ENCODE data around the gene PNCK.
A peak's percentile ranks its signal among the peaks of the same experiment; 100 is the strongest.

The PNCK gene

DNA sequence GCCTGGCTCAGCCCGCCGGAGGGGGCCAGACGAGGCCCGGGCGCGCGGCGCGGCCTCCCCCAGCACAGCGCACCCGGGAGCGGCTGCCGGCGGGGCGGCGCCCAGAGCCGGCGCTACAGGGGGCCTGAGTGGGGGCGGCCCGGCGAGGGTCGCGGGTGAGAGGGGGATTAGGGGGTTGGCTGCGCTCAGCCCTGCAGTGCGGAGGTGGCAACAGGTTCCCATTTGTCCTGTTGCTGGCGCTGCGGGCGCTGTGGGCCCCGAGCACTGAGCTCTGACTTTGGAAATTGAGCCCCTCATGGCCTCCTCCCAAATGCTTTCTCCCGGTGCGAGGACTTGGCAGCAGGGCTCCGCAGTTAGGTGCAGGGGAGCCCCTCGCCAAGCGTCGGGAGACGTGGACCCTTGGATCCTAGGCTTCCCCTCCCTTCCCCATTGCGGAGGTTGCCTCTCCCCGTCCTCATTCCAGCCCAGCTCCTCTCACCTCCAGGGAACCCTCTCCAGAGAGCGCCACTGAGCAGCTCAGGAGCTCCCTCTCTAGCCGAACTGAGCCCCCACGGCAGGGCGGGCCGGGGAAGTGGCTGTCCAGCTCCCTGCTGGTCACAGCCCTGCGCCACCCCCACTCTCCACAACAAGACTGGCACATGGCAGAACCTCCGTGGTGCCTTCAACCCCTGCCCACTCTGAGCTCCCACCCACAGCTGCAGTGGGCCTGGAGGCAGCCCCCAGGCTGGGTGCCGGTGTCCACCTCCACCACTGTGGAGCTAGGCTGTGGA is 29.1 kb downstream of the PNCK start:
- no peak for DNase-seq (ENCODE audit: extremely low spot score, insufficient read length, low read depth)
- no peak for FAIRE-seq

DNA sequence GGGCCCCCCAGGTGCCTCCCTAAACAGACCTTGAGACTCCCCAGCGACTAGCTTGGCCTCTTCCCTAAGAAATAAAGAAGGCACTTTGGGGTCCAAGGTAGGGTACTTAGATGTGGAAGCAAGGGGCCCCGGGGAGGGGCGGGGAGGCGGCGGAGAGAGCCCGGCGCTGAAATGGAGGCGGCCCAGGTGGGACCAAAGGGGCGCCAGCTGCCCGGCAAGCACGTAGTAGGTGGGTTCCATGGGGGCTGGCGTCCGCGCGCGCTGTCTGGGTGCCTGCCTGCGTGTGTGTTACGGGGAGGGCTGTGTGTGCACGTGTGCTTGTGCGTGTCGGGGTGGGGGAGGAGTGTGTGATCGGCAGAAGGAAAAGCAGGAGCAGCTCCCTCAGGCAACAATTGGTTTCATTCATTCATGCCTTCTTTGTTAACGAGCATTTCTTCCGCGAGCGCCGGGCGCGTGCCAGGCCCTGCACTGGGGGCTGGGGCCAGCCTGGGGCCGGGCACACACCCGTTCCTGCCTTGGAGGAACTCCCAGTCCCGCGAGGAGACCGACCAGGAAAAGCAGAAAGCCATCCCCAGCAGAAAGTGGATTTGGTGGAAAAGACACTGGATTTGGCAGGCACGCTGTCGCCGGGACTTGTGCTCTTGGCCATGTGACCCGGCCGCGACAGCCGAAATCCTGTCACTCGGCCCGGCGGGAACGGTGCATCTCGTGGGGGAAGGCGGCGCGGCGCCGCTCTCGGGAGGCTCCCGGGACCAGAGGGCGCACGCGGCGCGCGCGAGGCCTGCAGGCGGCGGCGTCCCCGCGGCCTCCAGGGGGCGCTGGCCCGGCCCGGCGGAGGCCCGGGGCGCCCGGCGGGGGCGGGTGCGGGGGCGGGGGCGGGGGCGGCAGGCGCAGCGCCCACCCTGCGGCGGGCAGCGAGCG is 29.9 kb downstream of the PNCK start:
- no peak for DNase-seq (ENCODE audit: extremely low spot score, insufficient read length, low read depth)
- no peak for FAIRE-seq

DNA sequence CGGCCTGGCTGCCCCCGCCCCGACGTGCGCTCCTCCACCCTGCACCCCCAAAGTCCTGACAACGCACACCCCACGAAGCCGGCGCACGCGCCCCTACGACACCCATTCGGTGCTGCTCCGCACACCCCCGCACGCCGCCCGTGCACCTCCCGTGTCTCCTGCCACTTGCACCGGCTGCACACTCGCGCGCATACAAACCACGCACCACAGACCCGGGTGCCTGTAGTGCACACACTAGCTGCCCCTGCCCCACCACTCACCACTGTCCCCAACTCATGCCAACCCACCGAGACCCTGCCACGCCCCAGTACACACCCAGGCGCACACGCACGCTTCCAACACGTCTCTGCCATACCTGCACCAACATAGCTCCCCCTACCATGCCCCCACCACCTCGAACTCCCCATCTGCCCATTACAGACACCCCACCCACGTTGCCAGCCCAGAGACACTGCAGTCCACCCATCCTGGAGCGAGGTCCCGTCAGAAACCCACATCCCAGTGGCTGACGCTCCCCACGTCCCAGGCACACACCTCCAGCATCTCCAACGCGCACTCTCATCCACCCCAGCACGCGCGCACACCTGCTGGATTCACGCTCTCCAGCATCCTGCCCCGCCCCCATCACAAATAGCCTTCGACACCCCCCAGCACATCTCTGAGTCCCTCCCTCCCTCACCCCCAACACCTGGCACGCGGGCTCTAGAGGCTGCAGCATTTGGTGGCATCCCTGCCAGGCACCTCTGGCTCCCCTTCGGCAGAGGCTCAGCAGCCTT is 30.8 kb downstream of the PNCK start:
- no peak for DNase-seq (ENCODE audit: extremely low spot score, insufficient read length, low read depth)
- FAIRE-seq, result no peak

DNA sequence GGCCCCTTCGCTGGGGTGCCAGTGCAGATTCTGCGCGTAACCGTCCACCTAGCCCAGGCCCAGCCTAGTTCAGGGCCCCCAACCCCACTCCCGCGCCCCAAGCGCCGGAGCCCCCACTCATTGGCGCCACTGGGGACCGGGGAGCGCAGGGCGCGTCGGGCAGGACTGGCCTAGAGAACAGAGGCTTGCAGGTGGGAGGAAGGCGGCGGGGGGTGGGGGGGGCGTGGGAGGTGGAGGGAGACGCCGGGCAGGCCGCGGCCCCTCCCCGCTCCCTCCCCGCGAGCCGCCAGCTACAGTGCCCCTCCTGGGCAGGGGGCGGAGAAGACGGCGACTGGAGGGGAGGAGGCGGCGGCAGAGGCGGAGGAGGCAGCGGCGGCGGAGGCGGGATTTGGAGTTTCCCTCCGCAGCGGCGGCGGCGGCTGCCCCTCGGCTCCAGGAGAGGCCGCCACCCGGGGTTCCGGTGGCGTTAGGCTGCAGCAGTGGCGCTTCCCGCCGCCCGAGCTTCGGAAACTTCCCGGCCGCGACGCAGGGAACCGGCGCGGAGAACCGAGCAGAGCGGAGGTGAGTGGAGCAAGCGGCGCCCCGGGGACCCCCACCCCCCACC is 31.5 kb downstream of the PNCK start:
- no peak for DNase-seq (ENCODE audit: extremely low spot score, insufficient read length, low read depth)

DNA sequence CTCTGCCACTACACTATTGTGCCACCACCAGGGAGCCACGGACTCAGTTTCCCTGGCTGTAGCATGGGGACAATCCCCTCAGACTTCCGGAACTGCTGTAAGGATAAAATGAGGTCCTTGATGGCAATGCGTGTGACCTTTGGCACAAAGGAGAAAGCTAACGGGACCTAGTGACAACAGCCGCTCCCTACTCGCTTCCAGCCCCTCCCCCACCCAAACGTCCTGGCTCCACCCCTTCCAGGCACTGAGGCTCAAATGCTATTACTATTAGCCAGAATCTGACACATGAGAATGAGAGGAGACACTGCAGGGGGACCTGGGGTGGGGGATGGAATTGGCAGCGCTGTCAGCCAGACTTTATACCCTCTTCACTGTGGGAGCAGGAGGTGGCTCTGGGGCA is 32.0 kb downstream of the PNCK start:
- FAIRE-seq (no peak), DNase-seq (ENCODE audit: extremely low spot score, insufficient read length, low read depth) (no peak)

More for the DNA sequence above, 31.5 kb downstream of the PNCK start:
- FAIRE-seq, result no peak

DNA sequence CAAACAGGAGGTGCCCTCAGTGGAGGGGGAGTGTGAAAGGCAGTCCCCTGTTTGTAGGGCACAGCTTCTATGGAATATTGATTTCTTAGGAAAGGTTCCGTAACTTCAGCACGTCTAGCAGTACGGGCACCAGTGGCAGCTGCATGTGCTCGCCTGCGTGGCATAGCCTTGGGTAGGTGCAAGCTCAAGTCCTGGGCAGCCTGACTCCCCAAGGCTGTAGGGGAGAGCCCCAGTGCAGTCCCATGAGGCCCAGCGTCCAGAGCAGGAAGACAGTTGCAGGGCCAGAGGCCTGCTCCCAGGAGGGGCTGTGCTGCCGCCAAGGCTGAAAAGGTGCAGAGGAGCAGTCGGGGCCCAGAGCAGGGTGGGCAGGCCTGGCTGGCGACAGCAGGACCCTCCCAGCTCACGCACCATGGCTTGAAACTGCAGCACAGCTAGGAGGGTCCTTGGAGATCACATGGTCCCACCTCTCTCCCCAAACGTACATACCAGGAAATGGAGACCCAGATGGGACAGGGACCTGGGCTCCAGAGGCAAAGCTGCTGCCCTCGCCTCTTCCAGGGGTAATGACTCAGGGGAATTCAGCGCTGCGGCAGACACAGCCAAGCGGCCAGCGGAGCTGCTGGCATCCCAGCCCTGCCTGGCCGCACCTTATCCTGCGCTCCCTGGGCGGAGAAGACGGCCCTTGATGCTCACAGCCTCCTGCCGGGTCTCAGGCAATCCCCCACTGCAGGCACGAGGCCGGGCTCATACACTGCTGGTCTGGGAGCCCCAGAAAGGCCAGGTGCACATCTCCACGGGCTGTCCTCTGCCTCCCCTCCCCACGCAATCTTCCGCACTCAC is 32.7 kb downstream of the PNCK start:
- no peak for FAIRE-seq
- no peak for DNase-seq (ENCODE audit: extremely low spot score, insufficient read length, low read depth)

DNA sequence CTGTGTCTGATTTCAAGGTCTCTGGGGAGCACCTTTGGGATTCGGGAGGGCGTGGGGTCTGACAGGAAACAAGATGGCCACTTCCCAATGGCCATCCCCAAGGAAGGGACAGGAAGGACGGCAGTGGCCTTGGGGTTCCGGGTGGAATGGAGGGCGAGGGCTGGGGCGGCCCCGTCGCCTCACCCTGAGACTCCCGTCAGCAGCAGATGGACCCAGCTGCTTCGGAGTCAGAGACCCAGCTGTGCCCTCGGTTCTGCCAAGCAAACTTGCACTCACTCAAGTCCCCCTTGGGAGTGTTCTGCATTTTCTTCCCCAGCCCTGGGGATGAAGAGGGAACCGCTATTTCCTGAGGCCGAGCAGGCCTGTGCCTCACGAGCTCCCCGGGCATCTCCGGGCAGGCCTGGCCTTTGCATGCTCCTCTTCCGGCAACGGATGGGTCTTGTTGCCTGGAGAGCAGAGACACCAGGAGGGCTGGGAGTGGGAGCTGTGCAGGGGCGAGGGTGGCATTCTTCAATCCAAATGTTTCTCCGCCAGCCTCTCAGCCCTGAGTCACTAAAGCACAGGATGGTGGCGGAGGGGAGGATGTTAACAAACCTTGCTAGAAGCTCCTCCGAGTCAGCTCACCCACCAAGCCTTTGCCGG is 33.4 kb downstream of the PNCK start:
- DNase-seq (ENCODE audit: extremely low spot score, insufficient read length, low read depth) (no peak), FAIRE-seq (no peak)

DNA sequence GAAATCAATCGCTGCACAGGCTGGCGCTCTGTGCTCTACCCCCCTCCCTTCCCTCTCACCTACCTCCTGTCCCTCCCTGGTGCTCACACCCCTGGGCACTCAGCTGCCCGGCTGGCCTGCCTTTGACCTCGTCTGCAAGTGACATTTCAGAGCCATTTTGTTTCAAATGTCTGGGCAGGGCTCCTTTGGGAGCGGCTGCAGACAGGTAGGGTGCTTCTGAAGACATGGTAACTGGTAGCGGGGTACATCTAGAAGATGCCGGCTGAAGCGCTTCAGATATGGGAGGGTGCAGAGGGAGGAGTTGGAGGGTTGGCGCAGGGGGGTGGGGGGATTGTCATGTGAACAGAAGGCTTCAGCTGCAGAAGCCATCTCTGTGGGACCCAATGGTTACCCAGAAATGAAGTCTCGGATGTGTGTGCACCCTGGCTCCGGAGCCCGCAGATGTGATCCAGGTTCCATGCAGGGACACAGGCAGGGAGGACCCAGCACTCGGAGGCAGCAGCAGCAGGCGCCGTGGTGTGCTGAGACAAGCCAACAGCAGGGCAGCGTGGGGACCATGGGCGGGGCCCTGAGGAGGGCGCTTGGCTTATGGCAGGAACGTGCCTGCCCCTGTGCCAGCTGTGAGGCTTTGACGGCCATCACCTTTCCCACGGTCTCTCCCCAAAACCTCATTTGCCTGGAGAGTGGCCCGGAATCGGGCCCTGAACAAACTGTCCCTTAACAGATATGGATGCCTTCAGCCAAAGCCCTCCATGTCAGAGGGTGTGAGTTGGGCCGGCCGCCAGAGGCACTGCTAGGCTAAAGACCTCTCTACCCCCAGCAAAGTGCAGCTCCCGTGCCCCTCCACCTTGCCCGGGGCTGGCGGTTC is 34.2 kb downstream of the PNCK start:
- FAIRE-seq, result no peak
- DNase-seq (ENCODE audit: extremely low spot score, insufficient read length, low read depth), result no peak

DNA sequence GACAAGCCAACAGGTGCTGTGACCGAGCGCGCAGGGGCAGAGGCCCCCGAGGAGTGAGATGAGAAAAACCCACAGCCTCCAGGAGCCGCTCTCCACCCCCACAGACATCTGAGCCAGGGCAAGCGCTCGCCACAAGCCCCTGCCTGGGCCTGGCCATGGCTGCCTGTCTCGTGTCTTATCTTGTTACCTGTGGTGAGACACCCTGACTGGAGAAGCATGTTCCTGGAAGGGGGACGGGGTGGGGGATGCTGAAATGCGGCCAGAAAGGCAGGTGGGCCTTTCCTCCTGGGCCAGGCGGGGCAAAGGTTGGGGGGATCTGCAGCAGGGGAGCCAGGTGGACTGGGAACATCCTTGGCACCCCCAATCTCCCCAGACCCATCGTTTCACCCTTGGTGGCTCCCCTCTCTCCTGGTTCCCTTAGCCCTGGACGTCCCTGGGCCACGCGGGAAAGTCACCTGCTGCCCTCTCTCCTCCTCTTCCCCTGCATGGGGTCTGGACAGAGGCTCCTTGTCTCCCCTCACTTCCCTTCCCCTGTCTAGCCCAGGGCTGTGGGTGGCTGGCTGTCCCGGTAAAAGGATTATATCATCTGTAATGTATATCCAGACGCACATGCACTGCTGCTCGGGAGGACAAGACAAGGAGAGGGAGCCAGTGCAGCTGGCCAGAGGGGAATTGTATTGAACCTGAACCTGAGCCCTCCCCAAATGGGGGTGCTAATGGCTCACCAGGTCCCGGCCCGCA is 35.0 kb downstream of the PNCK start:
- DNase-seq (ENCODE audit: extremely low spot score, insufficient read length, low read depth), result no peak
- no peak for FAIRE-seq

DNA sequence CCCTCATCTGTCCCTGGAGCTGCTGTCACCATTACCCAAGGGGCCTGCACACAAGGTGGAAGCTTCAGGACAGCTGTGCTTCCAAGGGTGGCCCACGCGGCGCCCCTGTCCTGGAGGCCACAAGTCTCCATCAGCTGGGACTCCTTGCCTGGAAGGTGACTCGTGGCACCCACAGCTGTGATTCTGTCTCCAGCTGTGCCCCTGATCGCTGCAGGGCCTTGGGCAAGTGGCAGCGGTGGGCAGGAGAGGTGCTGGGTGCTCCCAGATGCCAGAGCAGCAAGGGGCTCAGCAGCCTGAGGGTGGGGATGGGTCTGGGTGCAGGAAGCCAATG is 35.6 kb downstream of the PNCK start:
- FAIRE-seq (no peak), DNase-seq (ENCODE audit: extremely low spot score, insufficient read length, low read depth) (no peak)

DNA sequence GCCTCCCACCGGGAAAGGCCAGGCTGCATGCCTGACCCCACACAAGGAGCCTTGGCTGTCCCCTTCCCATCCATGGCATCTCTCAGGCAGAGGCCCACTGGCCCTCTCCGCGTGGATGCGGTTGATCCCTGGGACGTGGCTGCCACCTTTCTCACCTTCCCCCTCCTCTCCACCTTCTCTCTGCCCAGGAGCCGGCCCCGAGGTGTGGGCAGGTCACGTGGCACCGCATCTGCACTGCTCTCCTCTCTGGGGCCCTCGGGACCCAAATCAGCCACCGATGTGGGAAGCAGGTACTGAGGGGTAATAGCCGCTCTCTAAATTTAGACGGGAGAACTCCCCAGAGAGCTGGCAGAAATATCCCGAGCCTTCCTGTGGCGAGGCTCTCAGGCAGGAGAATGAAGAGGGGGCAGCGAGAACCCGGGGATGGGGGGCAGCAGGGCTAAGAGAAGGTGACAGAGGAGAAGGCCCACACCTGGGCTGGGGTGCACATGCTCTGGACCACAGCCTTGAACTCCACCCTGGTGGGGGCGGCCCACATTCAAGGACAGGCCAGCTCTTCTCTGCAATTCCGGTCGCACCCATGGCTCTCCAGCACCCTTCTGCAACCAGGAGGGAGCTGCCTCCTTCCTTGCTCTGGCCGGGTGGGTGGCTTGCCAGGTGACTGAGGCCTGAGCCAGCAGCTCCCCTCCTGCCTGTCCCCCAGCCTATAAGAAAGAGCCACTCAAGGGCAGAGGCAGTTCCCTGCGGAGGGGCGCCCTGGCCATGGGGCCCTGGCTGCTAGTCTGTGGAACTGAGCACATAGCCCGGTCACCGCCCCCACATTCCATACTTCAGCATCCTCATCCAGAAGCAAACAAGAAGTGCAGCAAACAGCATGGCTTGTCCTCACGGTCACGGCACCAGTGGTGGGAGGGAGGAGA is 36.2 kb downstream of the PNCK start:
- FAIRE-seq (no peak), DNase-seq (ENCODE audit: extremely low spot score, insufficient read length, low read depth) (no peak)

DNA sequence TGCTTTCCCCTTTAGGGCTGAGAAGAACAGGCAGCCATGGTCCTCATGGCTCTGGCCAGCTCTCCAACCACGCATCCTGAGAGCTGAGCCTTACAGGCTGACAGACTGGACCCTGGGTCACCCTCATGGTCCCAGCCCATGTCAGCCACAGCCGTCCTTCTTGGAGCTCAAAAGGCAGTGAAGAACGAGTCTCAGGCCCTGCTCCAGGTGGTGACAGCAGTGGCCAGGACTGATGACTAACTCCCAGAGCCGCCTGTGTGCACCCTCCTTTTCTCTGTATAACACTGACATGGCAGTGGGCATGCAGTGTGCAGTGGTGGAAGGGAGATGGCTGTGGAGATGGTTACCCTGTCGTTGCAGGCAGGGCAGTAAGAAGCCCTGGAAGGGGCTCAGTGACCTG is 36.9 kb downstream of the PNCK start:
- no peak for FAIRE-seq
- DNase-seq (ENCODE audit: extremely low spot score, insufficient read length, low read depth), result no peak

DNA sequence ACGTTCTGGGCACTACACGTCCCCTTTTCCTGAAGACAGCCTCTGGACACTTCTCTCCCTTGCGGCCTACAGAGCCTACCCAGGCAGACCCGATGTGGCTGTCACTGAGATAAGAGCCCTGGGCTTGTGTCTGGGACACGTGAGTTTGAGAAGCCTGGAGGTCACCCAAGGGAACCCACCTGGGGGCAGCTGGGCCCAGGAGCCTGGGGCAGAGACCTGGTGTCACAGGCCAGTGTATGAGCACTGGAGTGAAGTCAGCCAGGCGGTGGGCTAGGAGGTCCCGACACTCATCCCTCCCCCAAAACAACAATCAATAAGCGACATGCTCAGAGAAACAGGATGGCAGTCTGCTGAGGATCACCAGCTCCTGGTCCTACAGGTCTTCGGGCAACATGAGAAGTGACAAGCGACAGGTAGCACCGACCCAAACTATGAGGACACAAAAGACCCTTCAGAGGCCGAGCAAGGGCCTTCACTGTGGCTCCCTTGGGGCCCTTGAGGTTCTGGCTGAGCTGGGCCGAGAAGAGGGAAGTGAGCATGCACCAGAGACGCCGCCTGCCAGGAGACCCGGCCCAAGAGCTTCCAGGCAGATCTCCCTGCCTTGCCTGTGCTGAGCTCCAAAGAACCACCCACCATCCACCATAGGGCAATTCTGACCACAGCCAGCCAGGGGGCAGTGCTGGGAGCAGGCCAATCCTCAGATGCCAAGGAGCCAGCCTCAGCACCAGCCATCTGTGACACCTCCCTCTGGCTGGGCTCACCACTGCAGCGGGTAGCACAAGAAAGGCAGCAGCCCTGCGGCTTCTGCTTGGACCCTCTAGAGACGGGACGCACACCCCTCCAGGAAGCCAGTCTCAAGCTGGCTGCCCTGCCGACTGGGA is 37.6 kb downstream of the PNCK start:
- DNase-seq (ENCODE audit: extremely low spot score, insufficient read length, low read depth) (no peak), FAIRE-seq (peak; percentile 73)

DNA sequence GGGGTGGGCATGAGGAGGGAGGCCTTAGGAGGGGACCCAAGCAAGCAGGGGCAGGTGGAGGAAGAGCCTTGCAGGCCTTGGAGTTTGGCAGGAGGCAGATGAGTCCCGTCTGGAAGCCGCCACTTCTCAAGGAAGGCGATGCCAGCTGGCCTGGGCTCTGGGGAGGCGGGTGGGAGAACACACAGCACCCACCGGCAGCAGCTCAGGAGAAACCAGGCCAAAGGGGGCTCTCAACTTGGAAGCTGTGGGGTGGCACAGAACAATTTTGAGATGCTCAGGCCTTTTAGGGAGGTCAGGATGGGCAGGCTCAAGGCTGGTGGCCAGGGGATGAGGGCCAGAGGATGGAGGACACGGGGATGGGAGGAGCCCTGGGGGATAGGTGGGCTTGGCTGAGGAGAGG is 38.2 kb downstream of the PNCK start:
- FAIRE-seq, result no peak
- no peak for DNase-seq (ENCODE audit: extremely low spot score, insufficient read length, low read depth)

DNA sequence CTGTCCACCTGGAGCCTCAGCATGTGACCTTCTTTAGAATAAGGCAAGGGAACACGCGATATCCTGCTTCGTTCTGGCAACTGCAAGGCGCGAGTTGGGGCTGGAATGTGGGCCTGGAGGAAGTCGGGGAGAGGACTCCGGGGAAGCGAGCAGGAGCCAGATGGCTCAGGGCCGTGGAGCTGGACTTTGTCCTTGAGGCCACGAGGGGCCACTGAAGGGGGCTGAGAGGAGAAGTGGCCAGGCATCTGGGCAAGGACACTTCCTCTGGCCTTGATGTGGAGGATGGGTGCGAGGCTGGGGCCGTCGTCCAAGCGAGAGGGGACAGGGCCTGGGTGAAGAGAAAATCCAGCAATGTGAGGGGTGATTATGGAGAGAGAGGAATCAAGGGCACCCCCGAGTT is 38.8 kb downstream of the PNCK start:
- DNase-seq (ENCODE audit: extremely low spot score, insufficient read length, low read depth) (no peak), FAIRE-seq (no peak)

All from GM18507 (cell line).